IMR-90 (cell line): ENCODE data around the gene KCNMA1. TPM values are rescaled to one million over a fixed set of nuclear protein-coding genes. Genes with fewer than 3 reads are reported as not detected.
A peak's percentile ranks its signal among the peaks of the same experiment; 100 is the strongest.

Source experiments
- ATAC-seq: fragments of 200-7000 bp; cut with Tn5 transposase; 2 replicates; pipeline ENCODE4 v1.9.1; 2020; ENCODE audit warnings: low read depth, mild to moderate bottlenecking, moderate library complexity
- BruUV-seq: library from RNA; stranded (reverse); fragments of 400-500 nt; replicated peaks from 2 replicates; lab custom pipeline; 2021; lab: Mats Ljungman, UMichigan
- CTCF ChIA-PET: fragments of 300-600 bp; formaldehyde crosslinking; extraction: SDS; loops from one replicate; lab custom pipeline; 2021; ENCODE audit warnings: antibody characterized with exemption; lab: Yijun Ruan, JAX
- POLR2A ChIA-PET: fragments of 300-600 bp; sonication (Branson Sonifier 250); formaldehyde crosslinking; loops from one replicate; lab custom pipeline; 2022; ENCODE audit warnings: antibody characterized with exemption; ENCODE audit not compliant: unreplicated experiment; lab: Charles Lee
- DNase-seq: peaks from one replicate; pipeline ENCODE4 v3.0.0; 2013
- H2AFZ ChIP-seq: replicated peaks from 2 replicates; pipeline ENCODE3; 2013; ENCODE audit warnings: low read length, mild to moderate bottlenecking; ENCODE audit not compliant: poor library complexity
- H2AK5ac ChIP-seq: 2 replicates; pipeline ENCODE4 v1.6.1; 2013; ENCODE audit warnings: low read depth, low read length, inconsistent platforms
- H2AK9ac ChIP-seq: replicated peaks from 2 replicates; pipeline ENCODE3; 2013; ENCODE audit warnings: mild to moderate bottlenecking, low read depth, low read length, moderate library complexity; ENCODE audit not compliant: poor library complexity
- H2BK120ac ChIP-seq: 2 replicates; pipeline ENCODE4 v1.6.1; 2013; ENCODE audit warnings: low read depth, low read length, inconsistent platforms
- H2BK15ac ChIP-seq: 3 replicates; pipeline ENCODE4 v1.6.1; 2013; ENCODE audit warnings: low read depth, low read length, inconsistent platforms
- H2BK20ac ChIP-seq: 2 replicates; pipeline ENCODE4 v1.6.1; 2013; ENCODE audit warnings: low read depth, mild to moderate bottlenecking, inconsistent platforms, low read length, moderate library complexity
- H2BK5ac ChIP-seq: 2 replicates; pipeline ENCODE4 v1.6.1; 2013; ENCODE audit warnings: mild to moderate bottlenecking, low read depth, low read length, inconsistent platforms; ENCODE audit not compliant: poor library complexity, severe bottlenecking
- H3K14ac ChIP-seq: replicated peaks from 2 replicates; pipeline ENCODE4 v1.6.1; 2013; ENCODE audit warnings: low read depth, low read length, inconsistent platforms
- H3K18ac ChIP-seq: 2 replicates; pipeline ENCODE4 v1.6.1; 2013; ENCODE audit warnings: low read depth, low read length, control low read depth
- H3K23ac ChIP-seq: 2 replicates; pipeline ENCODE4 v1.6.1; 2013; ENCODE audit warnings: low read depth, low read length, inconsistent platforms
- H3K27ac ChIP-seq: 2 replicates; pipeline ENCODE4 v1.5.1; 2013; ENCODE audit warnings: mild to moderate bottlenecking, control low read depth, low read length; ENCODE audit not compliant: insufficient read depth
- H3K27me3 ChIP-seq: 2 replicates; pipeline ENCODE4 v1.6.1; 2013; ENCODE audit warnings: low read length; ENCODE audit not compliant: control insufficient read depth, insufficient read depth
- H3K36me3 ChIP-seq: 2 replicates; pipeline ENCODE4 v1.6.1; 2013; ENCODE audit warnings: low read length, mixed read lengths; ENCODE audit not compliant: control insufficient read depth, insufficient read depth
- H3K4ac ChIP-seq: 2 replicates; pipeline ENCODE4 v1.6.1; 2013; ENCODE audit warnings: low read depth, low read length, inconsistent platforms
- H3K4me1 ChIP-seq: 2 replicates; pipeline ENCODE4 v1.6.1; 2013; ENCODE audit warnings: low read length, mixed read lengths; ENCODE audit not compliant: control insufficient read depth, insufficient read depth
- H3K4me2 ChIP-seq: 2 replicates; pipeline ENCODE4 v1.6.1; 2013; ENCODE audit warnings: low read depth, mild to moderate bottlenecking, control low read depth, low read length, moderate library complexity
- H3K4me3 ChIP-seq: 2 replicates; pipeline ENCODE4 v1.5.1; 2013; ENCODE audit warnings: low read depth, mild to moderate bottlenecking, control low read depth, low read length, moderate library complexity; ENCODE audit not compliant: insufficient read depth
- H3K56ac ChIP-seq: 2 replicates; pipeline ENCODE4 v1.6.1; 2013; ENCODE audit warnings: low read length, inconsistent platforms; ENCODE audit not compliant: insufficient read depth; ENCODE audit errors: extremely low read depth
- H3K79me1 ChIP-seq, 2 experiments: 2 replicates each; pipeline ENCODE4 v1.6.1; 2013; ENCODE audit warnings: low read length in 2 of 2, inconsistent platforms in 1 of 2, low read depth in 1 of 2
- H3K9ac ChIP-seq: 2 replicates; pipeline ENCODE4 v1.6.1; 2013; ENCODE audit warnings: low read depth, low read length, control low read depth
- H3K9me1 ChIP-seq: 2 replicates; pipeline ENCODE4 v1.6.1; 2013; ENCODE audit warnings: low read length, inconsistent platforms; ENCODE audit not compliant: insufficient read depth
- H3K9me3 ChIP-seq: 2 replicates; pipeline ENCODE4 v1.6.1; 2013; ENCODE audit warnings: low read length; ENCODE audit not compliant: control insufficient read depth, insufficient read depth
- H4K20me1 ChIP-seq: 2 replicates; pipeline ENCODE4 v1.6.1; 2013; ENCODE audit warnings: low read length, inconsistent platforms; ENCODE audit not compliant: insufficient read depth
- H4K5ac ChIP-seq: 2 replicates; pipeline ENCODE4 v1.6.1; 2013; ENCODE audit warnings: mild to moderate bottlenecking, low read depth, low read length, control low read depth
- H4K8ac ChIP-seq, 2 experiments: 2 replicates each; pipeline ENCODE4 v1.6.1; 2013; ENCODE audit warnings: low read depth in 2 of 2, low read length in 2 of 2, control low read depth in 1 of 2, inconsistent platforms in 1 of 2
- H4K91ac ChIP-seq: 2 replicates; pipeline ENCODE4 v1.6.1; 2013; ENCODE audit warnings: low read depth, low read length, inconsistent platforms; ENCODE audit not compliant: insufficient read depth
- BHLHE40 ChIP-seq: fragments of 150-350 bp; IDR thresholded peaks from 2 replicates; pipeline ENCODE4 v1.6.1; 2016; ENCODE audit warnings: mild to moderate bottlenecking, low read depth, low read length
- MAFK ChIP-seq: IDR thresholded peaks from 2 replicates; pipeline ENCODE4 v1.6.1; 2012; ENCODE audit warnings: low read depth, low read length, improper control_type of control experiment
- MAZ ChIP-seq: IDR thresholded peaks from 2 replicates; pipeline ENCODE4 v1.6.1; 2012; ENCODE audit warnings: low read depth, mild to moderate bottlenecking, low read length, improper control_type of control experiment, moderate library complexity, borderline replicate concordance
- WGBS, 2 experiments: methylation state at CpG; one replicate each; pipeline versions ENCODE4 v1.1.5 to v1.1.7; 2013; ENCODE audit warnings: missing lambda C conversion rate in 2 of 2; ENCODE audit not compliant: insufficient read length in 1 of 2; ENCODE audit errors: extremely low coverage in 2 of 2; 5-methylcytosine and 5-hydroxymethylcytosine counted together
- dilution Hi-C: fragments of 300-500 bp; cut with HindIII; formaldehyde crosslinking; loops from one replicate; pipeline ENCODE4 v1.14.3; 2018; ENCODE audit warnings: low sequenced_read_pairs; ENCODE audit not compliant: unreplicated experiment
- in situ Hi-C: fragments of 300-500 bp; cut with MboI; formaldehyde crosslinking; loops from 3 replicates; pipeline ENCODE4 v1.14.3; 2019; ENCODE audit warnings: low sequenced_read_pairs, inconsistent platforms, mixed read lengths
- intact Hi-C: fragments of 100-400 bp; cut with micrococcal nuclease; formaldehyde crosslinking; loops from 2 replicates; pipeline ENCODE4 v1.10.0; 2022
- polyA plus RNA-seq, 3 experiments: library from polyadenylated mRNA; depleted of rRNA; stranded (reverse); fragments of >200 nt; gene quantifications; 2 replicates each; pipeline ENCODE4 v1.2.3, GENCODE V29; 2012; ENCODE audit warnings: low replicate concordance in 1 of 3
- total RNA-seq: library from RNA; depleted of rRNA; stranded (reverse); fragments of >200 nt; gene quantifications from 2 replicates; pipeline ENCODE4 v1.2.3, GENCODE V29; 2012
- TF ChIP-seq, protein P1 (sequence below): conservative IDR thresholded peaks from 2 replicates; pipeline ENCODE4 v1.5.1; 2012; ENCODE audit warnings: mild to moderate bottlenecking, low read depth, low read length, improper control_type of control experiment

The KCNMA1 gene
- total and polyA plus RNA-seq, 2 of the 4 experiments (the other 2 are of a cell fraction) = 25.6 to 29.6 TPM

DNA sequence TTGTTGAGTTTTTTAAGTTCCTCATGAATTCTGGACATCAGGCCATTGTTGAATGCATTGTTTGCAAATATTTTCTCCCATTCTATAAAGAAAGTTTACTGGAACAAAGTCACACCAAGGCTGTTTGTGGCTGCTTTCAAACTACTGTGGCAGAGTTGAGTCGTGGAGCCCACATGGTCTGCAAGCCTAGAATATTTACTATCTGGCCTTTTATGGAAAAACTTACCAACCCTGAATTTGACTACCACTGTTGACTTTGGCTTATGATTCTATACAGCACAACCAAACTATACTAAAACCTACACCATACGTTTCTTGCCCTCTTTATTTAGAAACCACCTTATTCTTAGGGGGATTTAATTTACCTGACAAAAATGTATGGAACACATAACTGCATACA is 239.1 kb downstream of the KCNMA1 start (continued):
- no peak for TF ChIP-seq MAZ

DNA sequence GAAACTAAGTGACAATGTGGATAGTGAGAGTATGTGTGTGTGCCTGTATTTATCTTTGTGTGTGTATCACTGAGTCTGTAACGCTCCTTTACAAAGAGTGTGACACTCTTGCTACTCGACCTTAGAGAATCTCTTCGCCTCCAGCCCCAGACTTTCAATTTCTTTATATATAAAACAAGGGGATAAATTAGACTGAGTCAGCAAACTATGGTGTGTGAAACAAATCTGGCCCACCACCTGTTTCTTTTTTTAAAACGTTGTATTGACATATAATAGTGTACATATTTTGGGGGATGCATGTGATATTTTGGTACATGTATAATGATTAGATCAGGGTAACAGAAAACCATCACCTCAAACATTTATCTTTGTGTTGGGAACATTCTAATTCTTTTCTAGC is 240.5 kb downstream of the KCNMA1 start:
- Histone ChIP-seq H4K20me1 (peaks cover 4% of the 10 kb centered on the region; the same call in 1 of the 2 replicates), H2AK5ac (peak overlapping the region; percentile 67; the same call in 1 of the 2 replicates), H3K4me1 (peaks cover 16% of the 10 kb centered on the region), H3K9ac (no peak overlapping the region), H3K9me3 (no peaks in the 10 kb centered on the region), H3K14ac (no peak overlapping the region), H4K8ac (peak overlapping the region in 1 of 2 experiments; percentile 9; a peak in 1 of 4 replicates), H2BK20ac (peak overlapping the region; percentile 15; the same call in 1 of the 2 replicates), H3K56ac (no peak overlapping the region), H3K18ac (peak overlapping the region; percentile 16; the same call in 1 of the 2 replicates), H2AK9ac (no peak overlapping the region), H3K79me1 (peaks cover 0 to 10% of the 10 kb centered on the region in 2 experiments; a peak in 2 of 4 replicates), H3K27ac (no peak overlapping the region), H4K5ac (peak overlapping the region; percentile 2; the same call in 1 of the 2 replicates), H3K36me3 (no peaks in the 10 kb centered on the region), H2BK5ac (no peak overlapping the region), H2BK120ac (0 out of 2 replicates have a peak overlapping the region, but pooled peaks have one; percentile 1), H3K4me3 (no peak overlapping the region), H2AFZ (no peak overlapping the region), H3K4me2 (no peak overlapping the region), H4K91ac (no peak overlapping the region), H3K27me3 (no peaks in the 10 kb centered on the region), H3K4ac (peak overlapping the region; percentile 69; the same call in 1 of the 2 replicates), H2BK15ac (peak overlapping the region; percentile 65; the same call in 1 of the 3 replicates), H3K23ac (no peak overlapping the region), H3K9me1 (peaks cover 23% of the 10 kb centered on the region)
- ChIA-PET CTCF (interaction anchor here (0.5 kb wide), 1 partner anchor 295 kb away, joined by 3 read pairs; no protein-coding TSS in a partner anchor), POLR2A (no interaction called here)
- intact Hi-C loops (loop anchor here (10.0 kb wide), 1 partner anchor 208 kb away; no protein-coding TSS in a partner anchor), in situ Hi-C loops (loop anchor here (10.0 kb wide), 1 partner anchor 222 kb away; no protein-coding TSS in a partner anchor), dilution Hi-C loops (no loop called here)
- DNase-seq (no peak), ATAC-seq (no peak)
- BruUV-seq = no TSS peak
- WGBS, 2 experiments = no CpG with 5 or more reads among the region's 4 CpGs
- TF ChIP-seq BHLHE40 (no peak), MAFK (peak; percentile 73)
- TF ChIP-seq, protein P1, sequence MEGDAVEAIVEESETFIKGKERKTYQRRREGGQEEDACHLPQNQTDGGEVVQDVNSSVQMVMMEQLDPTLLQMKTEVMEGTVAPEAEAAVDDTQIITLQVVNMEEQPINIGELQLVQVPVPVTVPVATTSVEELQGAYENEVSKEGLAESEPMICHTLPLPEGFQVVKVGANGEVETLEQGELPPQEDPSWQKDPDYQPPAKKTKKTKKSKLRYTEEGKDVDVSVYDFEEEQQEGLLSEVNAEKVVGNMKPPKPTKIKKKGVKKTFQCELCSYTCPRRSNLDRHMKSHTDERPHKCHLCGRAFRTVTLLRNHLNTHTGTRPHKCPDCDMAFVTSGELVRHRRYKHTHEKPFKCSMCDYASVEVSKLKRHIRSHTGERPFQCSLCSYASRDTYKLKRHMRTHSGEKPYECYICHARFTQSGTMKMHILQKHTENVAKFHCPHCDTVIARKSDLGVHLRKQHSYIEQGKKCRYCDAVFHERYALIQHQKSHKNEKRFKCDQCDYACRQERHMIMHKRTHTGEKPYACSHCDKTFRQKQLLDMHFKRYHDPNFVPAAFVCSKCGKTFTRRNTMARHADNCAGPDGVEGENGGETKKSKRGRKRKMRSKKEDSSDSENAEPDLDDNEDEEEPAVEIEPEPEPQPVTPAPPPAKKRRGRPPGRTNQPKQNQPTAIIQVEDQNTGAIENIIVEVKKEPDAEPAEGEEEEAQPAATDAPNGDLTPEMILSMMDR = no peak
